NCI-H1417 (cell line): ENCODE measurements around the gene DSG3.

Experiments
- DNase-seq, 3 experiments: peaks; one replicate each; lab custom pipeline; 2025; lab: John Stamatoyannopoulos, UW

Gene DSG3

GRCh38 chr18:31516437-31516836 is 68.9 kb downstream of the DSG3 start:
- DNase-seq: peak in 1 of 3 experiments; percentile 11

GRCh38 chr18:31526374-31526773 is 78.8 kb downstream of the DSG3 start:
- DNase-seq: no peak
